Amygdala (tissue), 56 donors: Measurements from ENCODE around the gene SH3PXD2B.
"Not testable (repeated sequence)": the region's sequence is repeated elsewhere in the genome, so short reads cannot be mapped to it uniquely, and the experiment has no call there.

ENCODE experiments used
- DNase-seq, 56 donors: peaks; one replicate each; lab custom pipeline; 2025; lab: John Stamatoyannopoulos, UW

The SH3PXD2B gene

DNA sequence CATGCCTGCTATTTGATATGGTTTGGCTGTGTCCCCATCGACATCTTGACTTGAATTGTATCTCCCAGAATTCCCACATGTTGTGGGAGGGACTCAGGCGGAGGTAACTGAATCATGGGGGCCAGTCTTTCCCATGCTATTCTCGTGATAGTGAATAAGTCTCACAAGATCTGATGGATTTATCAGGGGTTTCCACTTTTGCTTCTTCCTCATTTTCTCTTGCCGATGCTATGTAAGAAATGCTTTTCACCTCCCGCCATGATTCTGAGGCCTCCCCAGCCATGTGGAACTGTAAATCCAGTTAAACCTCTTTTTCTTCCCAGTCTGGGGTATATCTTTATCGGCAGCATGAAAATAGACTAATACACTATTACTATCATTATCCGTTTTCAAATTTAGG lies 101.8 kb downstream of the SH3PXD2B start:
- not testable (repeated sequence) for DNase-seq

DNA sequence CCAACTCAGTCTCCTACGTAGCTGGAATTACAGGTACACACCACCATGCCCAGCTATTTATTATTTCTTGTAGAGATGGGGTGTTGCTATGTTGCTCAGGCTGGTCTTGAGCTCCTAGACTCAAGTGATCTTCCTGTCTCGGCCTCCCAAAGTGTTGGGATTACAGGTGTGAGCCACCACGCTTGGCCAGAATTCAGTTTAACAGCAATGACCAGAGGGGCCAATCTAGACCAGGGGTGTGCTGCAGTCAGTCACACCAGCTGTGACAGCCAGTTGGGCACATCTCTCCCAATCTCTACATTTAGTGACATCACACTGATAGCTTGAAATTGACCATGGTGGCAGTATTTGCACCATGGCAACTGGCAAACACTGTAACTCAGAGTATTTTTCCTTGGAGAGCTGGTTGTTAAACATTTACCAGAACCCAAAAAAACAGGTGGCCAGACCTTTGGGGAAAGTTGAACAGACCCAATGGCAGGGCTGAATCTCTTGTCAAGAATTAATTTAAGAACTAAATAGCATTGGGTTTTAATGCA lies 103.0 kb downstream of the SH3PXD2B start:
- no peak for DNase-seq

DNA sequence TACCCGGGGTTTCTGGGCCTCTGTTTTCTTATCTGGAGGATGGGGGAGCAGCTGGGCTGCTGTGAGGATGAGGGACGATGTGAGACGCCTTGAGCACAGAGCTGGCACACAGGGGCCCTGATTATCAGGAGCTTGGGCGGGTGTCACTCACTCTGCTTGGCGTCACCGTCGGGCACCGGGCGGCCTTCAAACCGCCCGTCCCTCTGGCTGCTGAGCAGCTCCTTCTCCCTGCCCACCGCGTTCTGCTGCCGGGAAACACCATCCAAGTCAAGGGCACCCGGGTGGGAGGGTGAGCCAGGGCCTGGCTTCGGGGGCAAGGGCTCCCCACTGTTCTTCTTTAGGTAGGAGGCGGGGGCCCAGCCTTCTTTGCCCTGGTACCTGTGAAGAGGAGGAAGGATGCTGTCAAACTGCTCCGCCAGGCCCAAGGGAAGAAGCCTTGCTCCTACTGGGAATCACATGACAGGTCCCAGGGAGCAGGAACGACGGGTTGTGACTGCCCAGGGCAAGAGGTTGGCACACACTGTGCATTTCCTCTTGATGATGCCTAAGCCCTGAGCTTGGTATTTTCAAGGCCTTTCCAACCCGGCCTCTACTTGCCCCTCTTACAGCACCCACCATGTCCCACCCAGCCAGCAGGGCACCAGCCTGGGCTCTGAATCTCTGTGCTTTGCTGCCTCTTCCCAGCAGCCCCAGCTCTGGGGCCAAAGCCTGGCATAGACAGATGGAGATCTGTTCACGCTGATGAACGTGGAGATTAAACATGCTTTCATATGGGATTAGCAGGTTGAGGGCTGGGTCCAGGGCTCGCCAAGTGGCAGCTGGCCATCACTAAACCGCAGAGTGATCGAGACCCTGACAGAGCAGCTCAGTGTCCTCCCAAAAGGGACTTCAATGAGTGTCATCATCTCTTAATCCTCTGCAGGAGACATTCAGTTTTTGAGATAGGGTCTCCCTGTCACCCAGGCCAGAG lies 103.8 kb downstream of the SH3PXD2B start:
- no peak for DNase-seq

DNA sequence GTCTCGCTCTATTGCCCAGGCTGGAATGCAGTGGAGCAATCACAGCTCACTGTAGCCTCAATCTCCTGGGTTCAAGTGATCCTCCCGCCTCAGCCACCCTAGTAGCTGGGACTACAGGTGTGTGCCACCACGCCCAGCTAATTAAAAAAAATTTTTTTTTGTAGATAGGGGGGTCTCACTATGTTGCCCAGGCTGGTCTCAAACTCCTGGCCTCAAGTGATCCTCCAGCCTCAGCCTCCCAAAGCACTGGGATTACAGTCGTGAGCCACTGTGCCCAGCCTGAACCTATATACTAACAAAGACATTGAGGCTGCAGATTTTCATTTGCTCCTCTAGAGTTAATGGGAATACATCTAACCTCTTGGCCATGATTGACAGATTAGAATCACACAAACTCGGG lies 105.6 kb downstream of the SH3PXD2B start:
- DNase-seq = not testable (repeated sequence)

DNA sequence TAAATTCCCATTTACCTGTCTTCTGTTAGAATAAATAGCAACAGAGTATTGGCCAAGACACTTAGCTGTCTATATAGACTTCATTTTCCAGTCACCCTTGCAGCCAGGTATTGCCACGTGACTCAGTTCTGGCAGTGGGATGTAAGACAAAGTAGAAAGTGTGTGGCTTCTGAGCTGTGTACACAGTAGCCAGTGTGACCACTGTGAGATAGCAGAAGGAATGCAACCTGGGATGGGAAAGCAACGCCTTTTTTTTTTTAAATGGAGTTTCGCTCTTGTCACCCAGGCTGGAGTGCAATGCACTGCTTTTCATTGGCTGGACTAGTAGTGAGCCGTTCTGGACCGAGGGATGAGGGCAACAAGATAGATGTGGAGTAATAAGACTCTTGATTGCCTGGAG lies 106.2 kb downstream of the SH3PXD2B start:
- DNase-seq = no peak

DNA sequence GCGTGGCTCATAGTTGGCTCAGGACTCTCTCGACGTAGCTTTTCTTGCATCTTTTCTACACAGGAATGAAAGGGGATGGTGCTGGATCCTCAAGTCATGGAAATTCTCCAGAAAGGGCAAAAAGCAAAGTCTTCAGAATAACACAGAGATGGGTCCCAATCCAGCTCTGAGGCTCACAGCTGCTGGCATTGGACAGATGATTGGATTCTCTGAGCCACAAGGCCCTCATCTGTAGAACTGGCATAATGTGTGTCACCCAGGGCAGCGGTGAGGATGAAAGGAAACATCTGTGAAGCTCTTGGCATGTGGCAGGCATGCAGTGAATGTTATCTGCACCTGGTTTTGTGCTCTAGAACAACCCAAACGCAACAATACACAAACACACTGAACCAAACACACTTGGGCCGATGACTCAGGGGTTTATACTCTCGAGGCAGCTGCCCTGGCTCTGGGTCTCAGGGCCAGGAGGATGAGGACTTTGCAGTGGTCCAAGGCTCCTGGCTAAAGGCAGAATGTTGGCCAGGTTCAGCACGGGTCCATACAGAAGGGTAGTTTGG lies 106.8 kb downstream of the SH3PXD2B start:
- peak in 6 of 56 donors; percentile 13 to 25 (median 16) for DNase-seq

DNA sequence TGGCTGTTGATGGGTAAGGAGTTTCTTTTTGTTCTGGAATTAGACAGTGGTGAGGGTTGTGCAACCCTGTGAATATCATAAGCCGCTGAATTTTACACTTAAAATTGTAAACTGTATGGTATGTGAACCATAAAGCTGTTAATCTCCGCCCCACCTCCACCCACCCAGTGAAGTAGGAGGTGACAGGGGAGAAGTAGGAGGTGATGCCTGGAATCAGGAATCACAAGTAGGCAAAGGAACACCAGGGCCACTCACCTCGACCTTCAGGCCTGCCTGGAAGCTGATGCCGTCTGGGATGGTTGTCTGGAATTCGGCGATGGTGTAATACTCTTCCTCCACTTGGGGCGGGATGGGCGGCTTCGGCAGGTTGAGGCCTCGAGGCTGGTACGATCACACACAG lies 108.4 kb downstream of the SH3PXD2B start:
- DNase-seq = no peak

- DNase-seq = no peak
Measured at GRCh38 chr5:172344855-172345409, 109.4 kb downstream of the SH3PXD2B start.

DNA sequence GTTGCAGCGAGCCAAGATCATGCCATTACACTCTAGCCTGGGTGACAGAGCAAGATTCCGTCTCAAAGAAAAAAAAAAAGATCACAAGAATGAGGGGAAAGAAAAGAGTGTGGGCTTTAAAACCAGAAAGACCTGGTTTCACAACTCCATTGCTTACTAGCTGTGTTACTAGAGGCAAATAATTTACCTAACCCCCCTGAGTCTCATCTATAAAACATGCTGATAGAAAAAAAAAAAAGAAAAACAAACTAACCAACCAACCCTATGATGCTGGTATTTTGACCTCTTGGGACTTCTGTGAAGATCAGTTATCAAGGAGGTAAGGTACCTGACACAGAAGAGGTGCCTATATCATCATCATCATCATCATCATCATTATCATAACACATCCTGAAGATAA lies 110.6 kb downstream of the SH3PXD2B start:
- no peak for DNase-seq

GRCh38 chr5:172342918-172343317 lies 111.4 kb downstream of the SH3PXD2B start:
- no peak for DNase-seq

DNA sequence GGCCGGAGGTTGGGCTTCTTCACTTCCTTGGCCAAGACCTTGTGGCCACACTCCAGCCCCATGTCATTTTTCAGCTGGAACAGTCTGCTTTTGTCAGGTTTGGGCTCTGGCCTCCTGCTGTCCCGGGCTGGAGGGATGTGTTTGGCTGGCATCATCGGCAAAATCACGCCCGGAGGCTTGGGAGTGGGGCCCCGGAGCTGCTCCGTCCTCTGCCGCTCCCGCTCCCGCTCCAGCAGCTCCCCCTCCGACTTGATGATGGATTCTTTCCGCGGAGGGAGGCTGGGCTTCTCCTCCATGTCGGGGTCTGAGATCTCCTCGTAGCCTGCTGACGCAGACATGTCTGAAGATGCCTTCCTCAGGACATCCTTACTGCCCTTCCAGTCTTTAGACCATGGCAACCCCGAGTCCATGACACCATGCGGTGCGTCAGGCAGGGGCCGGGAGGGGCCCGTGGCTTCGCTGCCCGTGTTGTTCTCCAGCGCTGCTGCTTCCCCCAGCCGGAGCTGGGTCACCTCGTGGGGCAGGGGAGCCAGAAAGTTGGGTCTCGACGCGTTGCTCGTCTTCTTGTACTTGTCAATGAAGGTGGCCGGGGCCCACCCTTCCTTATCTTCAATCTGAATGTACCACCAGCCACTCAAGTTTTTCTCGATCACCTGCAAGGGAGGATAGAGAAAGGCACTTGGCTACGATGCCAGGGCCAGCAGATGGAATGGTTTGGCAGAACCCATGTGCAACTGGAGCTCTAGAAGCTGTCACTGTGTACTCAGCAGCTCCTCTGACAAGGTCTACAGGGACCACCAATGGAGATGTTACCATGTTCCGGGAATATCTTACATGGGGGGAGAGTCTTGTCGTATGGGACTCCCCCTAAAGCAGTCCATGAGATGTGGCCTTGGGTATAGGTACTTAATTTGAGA lies 114.8 kb downstream of the SH3PXD2B start:
- DNase-seq = no peak

GRCh38 chr5:172336676-172337285 lies 117.5 kb downstream of the SH3PXD2B start:
- no peak for DNase-seq

GRCh38 chr5:172336264-172336663 lies 118.1 kb downstream of the SH3PXD2B start:
- DNase-seq = peak in 1 of 56 donors; percentile 4

- DNase-seq = no peak
Measured at GRCh38 chr5:172335721-172336120, 118.6 kb downstream of the SH3PXD2B start.

DNA sequence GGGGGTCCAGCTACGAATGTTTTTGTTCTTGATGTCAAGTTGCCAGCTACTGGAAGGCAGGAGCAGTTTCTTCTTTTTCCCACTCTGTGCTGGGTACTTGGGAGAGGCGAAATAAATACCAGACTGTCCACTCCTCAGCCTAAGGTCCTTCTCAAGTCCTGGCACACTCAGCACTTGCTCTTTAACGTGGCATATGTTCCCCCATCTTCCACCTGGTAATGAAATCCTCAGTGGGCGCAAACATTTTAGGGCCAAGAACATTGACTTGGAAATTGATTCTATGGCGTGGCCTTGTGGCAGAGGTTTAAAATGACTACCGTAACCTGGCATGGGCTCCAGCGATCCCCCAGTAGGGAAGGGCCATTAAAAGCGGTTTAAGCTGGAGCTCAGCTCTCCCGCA lies 119.7 kb downstream of the SH3PXD2B start:
- DNase-seq = no peak

- DNase-seq = no peak
Measured at GRCh38 chr5:172334196-172334595, 120.1 kb downstream of the SH3PXD2B start.

DNA sequence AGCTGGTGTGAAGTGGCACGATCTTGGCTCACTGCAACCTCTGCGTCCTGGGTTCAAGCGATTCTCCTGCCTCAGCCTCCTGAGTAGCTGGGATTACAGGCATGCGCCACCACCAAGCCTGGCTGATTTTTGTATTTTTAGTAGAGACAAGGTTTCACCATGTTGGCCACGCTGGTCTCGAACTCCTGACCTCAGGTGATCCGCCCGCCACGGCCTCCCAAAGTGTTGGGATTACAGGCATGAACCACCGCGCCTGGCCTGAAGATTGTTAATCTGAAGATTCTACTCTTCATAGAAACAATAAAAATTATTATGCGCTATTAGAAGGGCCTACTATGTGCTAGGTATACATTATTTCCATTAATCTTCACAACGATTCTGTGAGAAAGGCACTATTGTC lies 127.4 kb downstream of the SH3PXD2B start:
- DNase-seq = not testable (repeated sequence)

- DNase-seq = no peak
Measured at GRCh38 chr5:172325452-172325851, 128.9 kb downstream of the SH3PXD2B start.

GRCh38 chr5:172322028-172322965 lies 132.0 kb downstream of the SH3PXD2B start:
- no peak for DNase-seq
